Forelimb muscle (tissue), 1 donor: ENCODE data around the gene PDHB. TPM values are rescaled to one million over a fixed set of nuclear protein-coding genes. Genes with fewer than 3 reads are reported as not detected.
"Not testable (repeated sequence)": the region's sequence is repeated elsewhere in the genome, so short reads cannot be mapped to it uniquely, and the experiment has no call there.

Experiments used
- DNase-seq: peaks from one replicate; pipeline ENCODE4 v3.0.0-alpha.2; 2013; ENCODE audit warnings: low read depth
- polyA plus RNA-seq: library from polyadenylated mRNA; unstranded; fragments of 120-200 nt; gene quantifications from one replicate; pipeline ENCODE4 v1.2.1, GENCODE V29; 2013; ENCODE audit not compliant: insufficient read length

PDHB gene
- 81.6 TPM for polyA plus RNA-seq

GRCh38 chr3:58433400-58434167, at the start of gene PDHB:
Gene PDHB (minus strand): TSS chr3:58433832. CDS start chr3:58433809, 23 bp downstream.
- peak; percentile 78 for DNase-seq

- no peak for DNase-seq
Observed at GRCh38 chr3:58482917-58483636, 49.4 kb upstream of the PDHB start.

GRCh38 chr3:58480309-58480708, 46.7 kb upstream of the PDHB start:
- DNase-seq = no peak

GRCh38 chr3:58478781-58479180, 45.1 kb upstream of the PDHB start:
- no peak for DNase-seq

GRCh38 chr3:58474967-58475578, 41.4 kb upstream of the PDHB start:
- no peak for DNase-seq

GRCh38 chr3:58474348-58474911, 40.8 kb upstream of the PDHB start:
- DNase-seq = no peak

- no peak for DNase-seq
Observed at GRCh38 chr3:58473275-58473674, 39.6 kb upstream of the PDHB start.

GRCh38 chr3:58471025-58471887, 37.6 kb upstream of the PDHB start:
- DNase-seq = no peak

GRCh38 chr3:58470363-58471024, 36.9 kb upstream of the PDHB start:
- DNase-seq = no peak

- no peak for DNase-seq
Observed at GRCh38 chr3:58469096-58469495, 35.5 kb upstream of the PDHB start.

GRCh38 chr3:58466899-58467563, 33.4 kb upstream of the PDHB start:
- no peak for DNase-seq

- DNase-seq = no peak
Observed at GRCh38 chr3:58464866-58465265, 31.2 kb upstream of the PDHB start.

- DNase-seq = no peak
Observed at GRCh38 chr3:58463942-58464271, 30.3 kb upstream of the PDHB start.

- DNase-seq = no peak
Observed at GRCh38 chr3:58463181-58463941, 29.7 kb upstream of the PDHB start.

- no peak for DNase-seq
Observed at GRCh38 chr3:58462829-58463180, 29.2 kb upstream of the PDHB start.

- no peak for DNase-seq
Observed at GRCh38 chr3:58459160-58459559, 25.5 kb upstream of the PDHB start.

GRCh38 chr3:58452176-58452575, 18.5 kb upstream of the PDHB start:
- no peak for DNase-seq

GRCh38 chr3:58441514-58442450, 8.2 kb upstream of the PDHB start:
- no peak for DNase-seq

GRCh38 chr3:58440996-58441355, 7.3 kb upstream of the PDHB start:
- not testable (repeated sequence) for DNase-seq
